Measurements from ENCODE around the gene PANK1.

The PANK1 gene

GRCh38 chr10:89582022-89582421 lies 63.0 kb downstream of the PANK1 start:
- H3K4me3 ChIP-seq (ENCODE audit: low read depth, low read length) = no peak overlapping the region
- DNase-seq (ENCODE audit: low read depth) = no peak
- TF ChIP-seq MAX (IDR thresholded peaks at IDR 0.05; ENCODE audit: low read depth, low read length) (no peak), POLR2A (IDR thresholded peaks at IDR 0.05; ENCODE audit: extremely low read depth, insufficient read length) (no peak), MYC (IDR thresholded peaks at IDR 0.05; ENCODE audit: low read depth, low read length) (no peak), CTCF (IDR thresholded peaks at IDR 0.05; ENCODE audit: low read depth, low read length) (no peak)

- H3K4me3 ChIP-seq (ENCODE audit: low read depth, low read length) = no peak overlapping the region
- peak; percentile 14 for DNase-seq (ENCODE audit: low read depth)
- TF ChIP-seq POLR2A (IDR thresholded peaks at IDR 0.05; ENCODE audit: extremely low read depth, insufficient read length) (no peak), MAX (IDR thresholded peaks at IDR 0.05; ENCODE audit: low read depth, low read length) (no peak), MYC (IDR thresholded peaks at IDR 0.05; ENCODE audit: low read depth, low read length) (no peak), CTCF (IDR thresholded peaks at IDR 0.05; ENCODE audit: low read depth, low read length) (no peak)
These were observed 64.8 kb downstream of the PANK1 start for GRCh38 chr10:89580243-89580642.

GRCh38 chr10:89576696-89577095 lies 68.3 kb downstream of the PANK1 start:
- H3K4me3 ChIP-seq (ENCODE audit: low read depth, low read length) = no peak overlapping the region
- no peak for DNase-seq (ENCODE audit: low read depth)
- TF ChIP-seq MAX (IDR thresholded peaks at IDR 0.05; ENCODE audit: low read depth, low read length) = no peak
- no peak for TF ChIP-seq POLR2A (IDR thresholded peaks at IDR 0.05; ENCODE audit: extremely low read depth, insufficient read length)
- TF ChIP-seq MYC (IDR thresholded peaks at IDR 0.05; ENCODE audit: low read depth, low read length) = no peak
- no peak for TF ChIP-seq CTCF (IDR thresholded peaks at IDR 0.05; ENCODE audit: low read depth, low read length)

GRCh38 chr10:89576022-89576421 lies 69.0 kb downstream of the PANK1 start:
- no peak overlapping the region for H3K4me3 ChIP-seq (ENCODE audit: low read depth, low read length)
- TF ChIP-seq MAX (IDR thresholded peaks at IDR 0.05; ENCODE audit: low read depth, low read length) = no peak
- TF ChIP-seq MYC (IDR thresholded peaks at IDR 0.05; ENCODE audit: low read depth, low read length) = no peak
- no peak for TF ChIP-seq CTCF (IDR thresholded peaks at IDR 0.05; ENCODE audit: low read depth, low read length)
- TF ChIP-seq POLR2A (IDR thresholded peaks at IDR 0.05; ENCODE audit: extremely low read depth, insufficient read length) = no peak

GRCh38 chr10:89575031-89575430 lies 70.0 kb downstream of the PANK1 start:
- no peak for TF ChIP-seq POLR2A (IDR thresholded peaks at IDR 0.05; ENCODE audit: extremely low read depth, insufficient read length)
- TF ChIP-seq CTCF (IDR thresholded peaks at IDR 0.05; ENCODE audit: low read depth, low read length) = no peak
- no peak for TF ChIP-seq MAX (IDR thresholded peaks at IDR 0.05; ENCODE audit: low read depth, low read length)
- no peak for TF ChIP-seq MYC (IDR thresholded peaks at IDR 0.05; ENCODE audit: low read depth, low read length)
- DNase-seq (ENCODE audit: low read depth) = no peak
- no peak overlapping the region for H3K4me3 ChIP-seq (ENCODE audit: low read depth, low read length)

More at GRCh38 chr10:89576022-89576421, 69.0 kb downstream of the PANK1 start:
- DNase-seq (ENCODE audit: low read depth) = no peak

GRCh38 chr10:89574368-89574767 lies 70.7 kb downstream of the PANK1 start:
- DNase-seq (ENCODE audit: low read depth) = peak; percentile 8
- no peak overlapping the region for H3K4me3 ChIP-seq (ENCODE audit: low read depth, low read length)
- no peak for TF ChIP-seq CTCF (IDR thresholded peaks at IDR 0.05; ENCODE audit: low read depth, low read length)
- no peak for TF ChIP-seq MYC (IDR thresholded peaks at IDR 0.05; ENCODE audit: low read depth, low read length)
- no peak for TF ChIP-seq MAX (IDR thresholded peaks at IDR 0.05; ENCODE audit: low read depth, low read length)
- no peak for TF ChIP-seq POLR2A (IDR thresholded peaks at IDR 0.05; ENCODE audit: extremely low read depth, insufficient read length)
